ENCODE data around the gene GJA4.

The GJA4 gene

GRCh38 chr1:34792868-34793727, at the start of gene GJA4:
GJA4 (plus strand) TSS chr1:34792999; CDS start chr1:34794214, 1,215 bp downstream.
- no peak for DNase-seq

- no peak for DNase-seq
Observed at GRCh38 chr1:34743775-34744174, 49.0 kb upstream of the GJA4 start.

- no peak for DNase-seq
Observed at GRCh38 chr1:34744851-34745250, 47.9 kb upstream of the GJA4 start.

- DNase-seq: no peak
Observed at GRCh38 chr1:34745666-34746065, 47.1 kb upstream of the GJA4 start.

GRCh38 chr1:34746101-34746500, 46.7 kb upstream of the GJA4 start:
- DNase-seq: no peak

- no peak for DNase-seq
Observed at GRCh38 chr1:34746785-34747637, 45.8 kb upstream of the GJA4 start.

- DNase-seq: no peak
Observed at GRCh38 chr1:34747638-34747941, 45.2 kb upstream of the GJA4 start.

- DNase-seq: no peak
Observed at GRCh38 chr1:34749992-34750391, 42.8 kb upstream of the GJA4 start.

- no peak for DNase-seq
Observed at GRCh38 chr1:34750610-34751009, 42.2 kb upstream of the GJA4 start.

GRCh38 chr1:34753163-34753562, 39.6 kb upstream of the GJA4 start:
- no peak for DNase-seq

- no peak for DNase-seq
Observed at GRCh38 chr1:34754964-34755637, 37.7 kb upstream of the GJA4 start, which contains the start of gene GJB5. GJB5 (plus strand) TSS chr1:34755047; CDS start chr1:34757331, 2,284 bp downstream.

- DNase-seq: no peak
Observed at GRCh38 chr1:34755961-34756360, 36.8 kb upstream of the GJA4 start.

- no peak for DNase-seq
Observed at GRCh38 chr1:34757386-34757785, 35.4 kb upstream of the GJA4 start.

GRCh38 chr1:34758751-34759150, 34.0 kb upstream of the GJA4 start:
- no peak for DNase-seq

- DNase-seq: no peak
Observed at GRCh38 chr1:34759503-34760357, 33.1 kb upstream of the GJA4 start, which contains the start of gene GJB4. GJB4 (plus strand) TSS chr1:34759740; CDS start chr1:34761255, 1,515 bp downstream.

GRCh38 chr1:34761176-34761761, 31.5 kb upstream of the GJA4 start:
- no peak for DNase-seq

- no peak for DNase-seq
Observed at GRCh38 chr1:34761776-34762307, 31.0 kb upstream of the GJA4 start.

GRCh38 chr1:34762474-34763141, 30.2 kb upstream of the GJA4 start:
- no peak for DNase-seq

- no peak for DNase-seq
Observed at GRCh38 chr1:34763142-34763781, 29.5 kb upstream of the GJA4 start.

GRCh38 chr1:34768856-34769255, 23.9 kb upstream of the GJA4 start:
- no peak for DNase-seq

All from suppressor macrophage treated with lipopolysaccharide for 4 hours (primary cell).